OCI-LY7 (cell line): ENCODE measurements around the gene TPBGL. TPM values are rescaled to one million over a fixed set of nuclear protein-coding genes. Genes with fewer than 3 reads are reported as not detected.

Experiments
- BruUV-seq: library from RNA; stranded (reverse); fragments of 400-500 nt; replicated peaks from 2 replicates; lab custom pipeline; 2021; lab: Mats Ljungman, UMichigan
- CTCF ChIA-PET: fragments of 300-600 bp; sonication (Branson Sonifier 250); formaldehyde crosslinking; loops from one replicate; lab custom pipeline; 2022; ENCODE audit warnings: antibody characterized with exemption; ENCODE audit not compliant: unreplicated experiment; lab: Charles Lee
- POLR2A ChIA-PET: fragments of 300-600 bp; sonication (Branson Sonifier 250); formaldehyde crosslinking; loops from one replicate; lab custom pipeline; 2022; ENCODE audit warnings: antibody characterized with exemption; lab: Charles Lee
- DNase-seq: peaks from one replicate; pipeline ENCODE4 v3.0.0-alpha.2; 2015; ENCODE audit warnings: low spot score
- H2AFZ ChIP-seq: fragments of 200-600 bp; sonication (generic), shearing (Covaris generic); 2 replicates; pipeline ENCODE4 v1.6.1; 2014; ENCODE audit warnings: mild to moderate bottlenecking, antibody characterized with exemption, low read length, moderate library complexity
- H3K27ac ChIP-seq: fragments of 200-600 bp; sonication (generic); 2 replicates; pipeline ENCODE4 v1.5.1; 2014; ENCODE audit warnings: mixed run types, low read depth, mild to moderate bottlenecking, moderate library complexity, low read length, inconsistent platforms; ENCODE audit not compliant: poor library complexity, severe bottlenecking
- H3K36me3 ChIP-seq: fragments of 200-600 bp; sonication (generic); 2 replicates; pipeline ENCODE4 v1.6.1; 2014; ENCODE audit warnings: mild to moderate bottlenecking, antibody characterized with exemption, low read length, moderate library complexity, mixed read lengths; ENCODE audit not compliant: insufficient read depth
- H3K4me1 ChIP-seq: fragments of 200-600 bp; sonication (generic); 2 replicates; pipeline ENCODE4 v1.5.1; 2014; ENCODE audit warnings: mild to moderate bottlenecking, low read length; ENCODE audit not compliant: insufficient read depth, poor library complexity, severe bottlenecking
- H3K4me2 ChIP-seq: fragments of 200-600 bp; sonication (generic); 2 replicates; pipeline ENCODE4 v1.6.1; 2014; ENCODE audit warnings: mild to moderate bottlenecking, low read length
- H3K4me3 ChIP-seq: fragments of 200-600 bp; sonication (generic); 2 replicates; pipeline ENCODE4 v1.5.1; 2014; ENCODE audit warnings: mild to moderate bottlenecking, low read depth, low read length; ENCODE audit not compliant: poor library complexity, severe bottlenecking
- H3K79me2 ChIP-seq: fragments of 200-600 bp; sonication (generic); 2 replicates; pipeline ENCODE4 v1.6.1; 2016; ENCODE audit warnings: low read depth, mild to moderate bottlenecking, low read length, moderate library complexity, mixed read lengths; ENCODE audit not compliant: insufficient read depth
- H3K9me2 ChIP-seq: fragments of 200-600 bp; sonication (generic); 2 replicates; pipeline ENCODE4 v1.6.1; 2016; ENCODE audit warnings: mild to moderate bottlenecking, low read length, mixed read lengths; ENCODE audit not compliant: insufficient read depth
- H3K9me3 ChIP-seq: fragments of 200-600 bp; sonication (generic); 2 replicates; pipeline ENCODE4 v1.6.1; 2014; ENCODE audit warnings: mild to moderate bottlenecking, mixed run types, low read length, mixed read lengths
- H4K20me1 ChIP-seq: fragments of 200-600 bp; sonication (generic); 2 replicates; pipeline ENCODE4 v1.6.1; 2014; ENCODE audit warnings: mild to moderate bottlenecking, antibody characterized with exemption, low read length, moderate library complexity, mixed read lengths; ENCODE audit not compliant: insufficient read depth
- CTCF ChIP-seq: fragments of 200-600 bp; sonication (generic); conservative IDR thresholded peaks from 2 replicates; pipeline ENCODE4 v1.5.1; 2014; ENCODE audit warnings: mild to moderate bottlenecking, antibody characterized with exemption, low read length, moderate library complexity, mixed read lengths
- EZH2phosphoT487 ChIP-seq: fragments of 200-600 bp; sonication (generic); IDR thresholded peaks from 2 replicates; pipeline ENCODE4 v1.6.1; 2018; ENCODE audit warnings: low read depth, borderline replicate concordance, mild to moderate bottlenecking, mixed run types, antibody characterized with exemption, low read length, moderate library complexity, mixed read lengths
- intact Hi-C: fragments of 100-400 bp; cut with micrococcal nuclease; formaldehyde crosslinking; loops from one replicate; pipeline ENCODE4 v1.10.0; 2022; ENCODE audit not compliant: unreplicated experiment
- total RNA-seq, 2 experiments: library from RNA; depleted of rRNA in 1 of 2; stranded (reverse); fragments of >200 nt in 1 of 2; shearing (Covaris generic) in 1 of 2; gene quantifications; 2 replicates each; pipeline ENCODE4 v1.2.3, GENCODE V29; 2014 to 2022

The TPBGL gene
- total RNA-seq, 2 experiments from 2014 or later, result not detected

DNA sequence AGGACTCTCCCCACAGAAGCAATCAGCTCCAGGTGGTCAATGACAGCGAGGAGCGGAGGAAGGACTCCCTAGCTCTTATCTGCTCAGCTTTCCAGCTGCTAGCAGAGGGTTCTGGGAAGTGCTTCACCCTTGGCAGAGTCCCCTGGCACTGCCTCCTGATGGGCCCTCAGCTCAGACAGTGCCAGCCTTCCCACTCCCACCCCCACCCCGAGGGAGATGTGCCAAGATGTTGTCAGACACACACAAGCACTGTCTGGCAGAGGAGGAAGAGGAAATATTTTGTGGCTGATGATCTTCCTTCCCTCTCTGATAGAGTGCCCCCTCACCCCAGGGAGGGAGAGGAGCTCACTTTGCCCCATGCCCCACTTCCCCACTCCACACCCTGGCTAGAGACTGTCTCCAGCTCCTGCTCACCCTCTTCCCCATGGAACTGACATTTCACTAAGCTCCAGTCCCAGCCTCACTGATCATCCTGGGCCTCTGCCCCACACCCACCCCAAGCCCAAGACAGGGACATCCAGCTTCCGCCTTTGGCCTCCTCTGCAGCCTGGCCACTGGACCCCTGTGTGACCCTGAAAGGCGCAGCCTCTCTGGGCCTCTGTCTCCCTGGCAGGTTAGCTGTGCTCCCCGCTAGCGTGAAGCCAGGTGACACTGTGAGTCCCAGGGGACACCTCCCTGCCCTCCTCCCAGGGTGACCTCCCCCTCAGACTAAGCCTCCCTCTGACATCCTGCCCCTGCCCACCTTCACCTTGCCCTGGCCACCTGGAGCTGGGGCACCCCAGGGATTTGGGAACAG, 45.2 kb upstream of the TPBGL start:
- BruUV-seq, result no TSS peak
- CTCF ChIA-PET, result interaction anchor here (0.7 to 1.2 kb wide), 3 partner anchors 10 to 54 kb away, joined by 3 read pairs; no protein-coding TSS in a partner anchor

GRCh38 chr11:75196426-75196825, 44.1 kb upstream of the TPBGL start:
- POLR2A ChIA-PET, result interaction anchor here (0.8 kb wide), 1 partner anchor 941 kb away, joined by 3 read pairs; no protein-coding TSS in a partner anchor
- no peaks in the 10 kb centered on the region for H3K79me2 ChIP-seq
- H3K9me3 ChIP-seq, result no peaks in the 10 kb centered on the region
- no peaks in the 10 kb centered on the region for H3K36me3 ChIP-seq
- H3K4me2 ChIP-seq, result no peak overlapping the region
- H2AFZ ChIP-seq, result no peak overlapping the region
- no TSS peak for BruUV-seq
- intact Hi-C loops, result no loop called here
- no peaks in the 10 kb centered on the region for H3K9me2 ChIP-seq
- CTCF ChIA-PET, result interaction anchor here (1.1 to 1.2 kb wide), 2 partner anchors 9 to 52 kb away, joined by 3 read pairs; no protein-coding TSS in a partner anchor
- TF ChIP-seq EZH2phosphoT487 (no peak), CTCF (no peak)
- no peak for DNase-seq
- H3K4me1 ChIP-seq, result no peaks in the 10 kb centered on the region
- H3K27ac ChIP-seq, result no peak overlapping the region
- no peak overlapping the region for H3K4me3 ChIP-seq
- no peaks in the 10 kb centered on the region for H4K20me1 ChIP-seq

More for the DNA sequence above, 45.2 kb upstream of the TPBGL start:
- Histone ChIP-seq H3K4me2 (no peak overlapping the region), H3K27ac (no peak overlapping the region), H3K9me3 (no peaks in the 10 kb centered on the region), H2AFZ (no peak overlapping the region), H3K79me2 (no peaks in the 10 kb centered on the region), H3K9me2 (no peaks in the 10 kb centered on the region), H3K36me3 (no peaks in the 10 kb centered on the region), H3K4me1 (no peaks in the 10 kb centered on the region), H3K4me3 (no peak overlapping the region), H4K20me1 (no peaks in the 10 kb centered on the region)
- intact Hi-C loops, result no loop called here
- POLR2A ChIA-PET, result interaction anchor here (0.5 to 0.8 kb wide), 4 partner anchors 138 to 939 kb away, joined by 3 to 5 read pairs (median 3); no protein-coding TSS in a partner anchor
- TF ChIP-seq EZH2phosphoT487 (no peak), CTCF (no peak)
- no peak for DNase-seq
